ENCODE results near the gene TMEM184C.

- TF ChIP-seq CTCF (IDR thresholded peaks at IDR 0.05) (no peak), EP300 (IDR thresholded peaks at IDR 0.05) (no peak), POLR2A (IDR thresholded peaks at IDR 0.05) (no peak)
Observed at GRCh38 chr4:147594578-147594977, 22.6 kb upstream of the TMEM184C start.
